HG02938 (cell line): ENCODE results near the gene CREBRF.
"Not testable (repeated sequence)": the region's sequence is repeated elsewhere in the genome, so short reads cannot be mapped to it uniquely, and the experiment has no call there.

Source experiments
- ATAC-seq: cut with Tn5 transposase; IDR thresholded peaks from one replicate; pipeline ENCODE4 v1.9.1; 2021; ENCODE audit warnings: mild to moderate bottlenecking, moderate library complexity; ENCODE audit not compliant: unreplicated experiment

CREBRF gene

GRCh38 chr5:173055983-173056782 lies at the start of gene CREBRF:
TSS of gene CREBRF (plus strand) at chr5:173056352. CDS start at chr5:173080776, 24,424 bp downstream.
- ATAC-seq: peak; percentile 60

- no peak for ATAC-seq
Observed at GRCh38 chr5:173010021-173010420, 46.1 kb upstream of the CREBRF start.

- no peak for ATAC-seq
Observed at GRCh38 chr5:173010547-173011464, 45.3 kb upstream of the CREBRF start.

- ATAC-seq: no peak
Observed at GRCh38 chr5:173011566-173011965, 44.6 kb upstream of the CREBRF start.

GRCh38 chr5:173012882-173013281 lies 43.3 kb upstream of the CREBRF start:
- ATAC-seq: no peak

- no peak for ATAC-seq
Observed at GRCh38 chr5:173014671-173015070, 41.5 kb upstream of the CREBRF start.

- no peak for ATAC-seq
Observed at GRCh38 chr5:173015192-173015591, 41.0 kb upstream of the CREBRF start.

GRCh38 chr5:173015598-173016455 lies 40.3 kb upstream of the CREBRF start:
- no peak for ATAC-seq

- no peak for ATAC-seq
Observed at GRCh38 chr5:173016598-173017046, 39.5 kb upstream of the CREBRF start.

GRCh38 chr5:173017087-173017486 lies 39.1 kb upstream of the CREBRF start:
- not testable (repeated sequence) for ATAC-seq

- ATAC-seq: no peak
Observed at GRCh38 chr5:173018358-173018757, 37.8 kb upstream of the CREBRF start.

- ATAC-seq: no peak
Observed at GRCh38 chr5:173020154-173020581, 36.0 kb upstream of the CREBRF start.

- ATAC-seq: no peak
Observed at GRCh38 chr5:173020643-173021042, 35.5 kb upstream of the CREBRF start.

GRCh38 chr5:173025651-173026050 lies 30.5 kb upstream of the CREBRF start:
- ATAC-seq: no peak

GRCh38 chr5:173027905-173028304 lies 28.2 kb upstream of the CREBRF start:
- ATAC-seq: no peak

GRCh38 chr5:173028811-173029327 lies 27.3 kb upstream of the CREBRF start:
- ATAC-seq: no peak

- no peak for ATAC-seq
Observed at GRCh38 chr5:173029499-173029921, 26.6 kb upstream of the CREBRF start.

GRCh38 chr5:173032096-173032495 lies 24.1 kb upstream of the CREBRF start:
- not testable (repeated sequence) for ATAC-seq

GRCh38 chr5:173032730-173033129 lies 23.4 kb upstream of the CREBRF start:
- no peak for ATAC-seq

- ATAC-seq: no peak
Observed at GRCh38 chr5:173033923-173034322, 22.2 kb upstream of the CREBRF start.
